Hematopoietic multipotent progenitor cell treated with erythropoietin and hydrocortisone succinate and interleukin-3 and kit ligand, for 6 days (in vitro differentiated cells): ENCODE data around the gene SLC66A1.

Experiments used
- DNase-seq: peaks from one replicate; pipeline ENCODE4 v3.0.0-alpha.2; 2015

SLC66A1 gene

GRCh38 chr1:19366599-19367536 lies 54.7 kb downstream of the SLC66A1 start:
- DNase-seq, result no peak

- DNase-seq, result no peak
These were observed 55.5 kb downstream of the SLC66A1 start for GRCh38 chr1:19367584-19368041.

GRCh38 chr1:19368050-19368449 lies 55.9 kb downstream of the SLC66A1 start:
- peak; percentile 27 for DNase-seq

GRCh38 chr1:19368964-19369363 lies 56.8 kb downstream of the SLC66A1 start:
- DNase-seq, result no peak

- no peak for DNase-seq
These were observed 57.4 kb downstream of the SLC66A1 start for GRCh38 chr1:19369396-19370090.

- peak; percentile 61 for DNase-seq
These were observed 58.5 kb downstream of the SLC66A1 start for GRCh38 chr1:19370453-19371170.

- DNase-seq, result no peak
These were observed 59.4 kb downstream of the SLC66A1 start for GRCh38 chr1:19371226-19372135.

- DNase-seq, result no peak
These were observed 60.0 kb downstream of the SLC66A1 start for GRCh38 chr1:19372136-19372514.

- no peak for DNase-seq
These were observed 60.5 kb downstream of the SLC66A1 start for GRCh38 chr1:19372602-19373001.

- DNase-seq, result no peak
These were observed 61.3 kb downstream of the SLC66A1 start for GRCh38 chr1:19373211-19374082.

GRCh38 chr1:19374083-19374801 lies 62.1 kb downstream of the SLC66A1 start:
- DNase-seq, result peak; percentile 47

- DNase-seq, result no peak
These were observed 62.8 kb downstream of the SLC66A1 start for GRCh38 chr1:19374926-19375325.

- DNase-seq, result no peak
These were observed 63.7 kb downstream of the SLC66A1 start for GRCh38 chr1:19375631-19376400.

- no peak for DNase-seq
These were observed 64.6 kb downstream of the SLC66A1 start for GRCh38 chr1:19376428-19377372.

GRCh38 chr1:19377812-19378718 lies 65.9 kb downstream of the SLC66A1 start:
- no peak for DNase-seq
